Stimulated activated CD4-positive, alpha-beta T cell treated with anti-CD3 and anti-CD28 coated beads, Interleukin-12 subunit alpha, Interleukin-12 subunit beta, amount 100 ng/mL, for 48 hours (primary cell): Measurements from ENCODE around the gene HADHA.

Experiments
- DNase-seq, 3 donors: peaks; one replicate each; pipeline ENCODE4 v3.0.0-alpha.2; 2020; ENCODE audit warnings: low read depth in 2 of 3, low spot score in 1 of 3

The HADHA gene

GRCh38 chr2:26144953-26145680, 99.3 kb downstream of the HADHA start:
- peak; percentile 44 to 70 (median 46) for DNase-seq

GRCh38 chr2:26144031-26144430, 100.4 kb downstream of the HADHA start:
- DNase-seq: no peak

GRCh38 chr2:26141145-26141769, 103.2 kb downstream of the HADHA start:
- DNase-seq: no peak
